H7 (cell line): ENCODE results near the gene SKIL. TPM values are rescaled to one million over a fixed set of nuclear protein-coding genes. Genes with fewer than 3 reads are reported as not detected.
"Not testable (repeated sequence)": the region's sequence is repeated elsewhere in the genome, so short reads cannot be mapped to it uniquely, and the experiment has no call there.

Experiments used
- DNase-seq: peaks from one replicate; pipeline ENCODE4 v3.0.0; 2012
- H3K27me3 ChIP-seq: 2 replicates; pipeline ENCODE4 v1.6.0; 2011; ENCODE audit warnings: mild to moderate bottlenecking, low read length; ENCODE audit not compliant: control insufficient read depth, insufficient read depth
- H3K36me3 ChIP-seq: replicated peaks from 2 replicates; pipeline ENCODE4 v1.5.1; 2011; ENCODE audit warnings: low read length; ENCODE audit not compliant: control insufficient read depth, insufficient read depth
- H3K4me3 ChIP-seq: 2 replicates; pipeline ENCODE4 v1.5.1; 2011; ENCODE audit warnings: low read depth, mild to moderate bottlenecking, control low read depth, low read length, moderate library complexity; ENCODE audit not compliant: insufficient read depth
- total RNA-seq: library from RNA; depleted of rRNA; stranded (reverse); fragments of >200 nt; shearing (Covaris generic); gene quantifications from 2 replicates; pipeline ENCODE4 v1.2.3, GENCODE V29; 2014; rRNA removed

SKIL gene
- total RNA-seq: 102 and 165 TPM in 2 replicates

- Histone ChIP-seq H3K4me3 (peak within 1 kb of the TSS; percentile 95), H3K27me3 (no peaks in the 10 kb centered on the region), H3K36me3 (peaks cover 20% of the 10 kb centered on the region)
- peak; percentile 91 for DNase-seq
Measured at GRCh38 chr3:170357176-170358041, at the start of gene SKIL. TSS of gene SKIL (plus strand) at chr3:170357715. CDS start at chr3:170360332, 2,617 bp downstream.

- no peak for DNase-seq
- Histone ChIP-seq H3K4me3 (no peak overlapping the region), H3K36me3 (no peaks in the 10 kb centered on the region; the same call in 1 of the 2 replicates), H3K27me3 (no peaks in the 10 kb centered on the region)
Measured at GRCh38 chr3:170309046-170309445, 48.5 kb upstream of the SKIL start.

- DNase-seq: no peak
- H3K27me3 ChIP-seq: no peaks in the 10 kb centered on the region
- H3K36me3 ChIP-seq: no peaks in the 10 kb centered on the region
- H3K4me3 ChIP-seq: no peak overlapping the region
Measured at GRCh38 chr3:170317954-170318353, 39.6 kb upstream of the SKIL start.

- DNase-seq: no peak
- Histone ChIP-seq H3K27me3 (no peaks in the 10 kb centered on the region), H3K36me3 (no peaks in the 10 kb centered on the region), H3K4me3 (no peak overlapping the region)
Measured at GRCh38 chr3:170320461-170321121, 36.9 kb upstream of the SKIL start.

- Histone ChIP-seq H3K27me3 (no peaks in the 10 kb centered on the region), H3K4me3 (no peak overlapping the region), H3K36me3 (no peaks in the 10 kb centered on the region)
- no peak for DNase-seq
Measured at GRCh38 chr3:170321321-170322034, 36.0 kb upstream of the SKIL start.

- H3K4me3 ChIP-seq: no peak overlapping the region
- no peak for DNase-seq
- H3K36me3 ChIP-seq: no peaks in the 10 kb centered on the region
- no peaks in the 10 kb centered on the region for H3K27me3 ChIP-seq
Measured at GRCh38 chr3:170322566-170323269, 34.8 kb upstream of the SKIL start.

- Histone ChIP-seq H3K4me3 (no peak overlapping the region), H3K27me3 (no peaks in the 10 kb centered on the region), H3K36me3 (no peaks in the 10 kb centered on the region)
- DNase-seq: no peak
Measured at GRCh38 chr3:170323331-170323730, 34.2 kb upstream of the SKIL start.

GRCh38 chr3:170324962-170325361, 32.6 kb upstream of the SKIL start:
- no peaks in the 10 kb centered on the region for H3K27me3 ChIP-seq
- peak; percentile 67 for DNase-seq
- H3K36me3 ChIP-seq: no peaks in the 10 kb centered on the region
- H3K4me3 ChIP-seq: no peak overlapping the region

- H3K27me3 ChIP-seq: no peaks in the 10 kb centered on the region
- DNase-seq: no peak
- H3K4me3 ChIP-seq: no peak overlapping the region
- no peaks in the 10 kb centered on the region for H3K36me3 ChIP-seq
Measured at GRCh38 chr3:170327040-170327808, 30.3 kb upstream of the SKIL start.

GRCh38 chr3:170327868-170328548, 29.5 kb upstream of the SKIL start:
- not testable (repeated sequence) for H3K4me3 ChIP-seq, H3K27me3 ChIP-seq, DNase-seq, H3K36me3 ChIP-seq

- no peak overlapping the region for H3K4me3 ChIP-seq
- H3K36me3 ChIP-seq: no peaks in the 10 kb centered on the region
- DNase-seq: no peak
- no peaks in the 10 kb centered on the region for H3K27me3 ChIP-seq
Measured at GRCh38 chr3:170330366-170330765, 27.1 kb upstream of the SKIL start.

GRCh38 chr3:170331143-170331542, 26.4 kb upstream of the SKIL start:
- no peaks in the 10 kb centered on the region for H3K36me3 ChIP-seq
- H3K4me3 ChIP-seq: no peak overlapping the region
- no peaks in the 10 kb centered on the region for H3K27me3 ChIP-seq
- no peak for DNase-seq

GRCh38 chr3:170337420-170337819, 20.1 kb upstream of the SKIL start:
- no peaks in the 10 kb centered on the region for H3K36me3 ChIP-seq
- H3K27me3 ChIP-seq: no peaks in the 10 kb centered on the region
- DNase-seq: no peak
- H3K4me3 ChIP-seq: no peak overlapping the region
